Measurements from ENCODE around the gene MCAM.

MCAM gene

GRCh38 chr11:119316729-119317591 is at the start of gene MCAM:
TSS of gene MCAM (minus strand) at chr11:119317130. CDS start at chr11:119317101, 29 bp downstream.
- TF ChIP-seq CSRNP3 (CRISPR knock-in tag; IDR thresholded peaks at IDR 0.05) = no peak
- TF ChIP-seq RARB (CRISPR knock-in tag; IDR thresholded peaks at IDR 0.05) = no peak
- no peak for TF ChIP-seq PATZ1 (CRISPR knock-in tag; IDR thresholded peaks at IDR 0.05; ENCODE audit: borderline replicate concordance)
- TF ChIP-seq ZNF565 (CRISPR knock-in tag; conservative IDR thresholded peaks at IDR 0.05; ENCODE audit: low read depth) = no peak
- no peak for TF ChIP-seq ZNF70 (CRISPR knock-in tag; IDR thresholded peaks at IDR 0.05)
- TF ChIP-seq TOX (CRISPR knock-in tag; IDR thresholded peaks at IDR 0.05; ENCODE audit: borderline replicate concordance) = no peak
- TF ChIP-seq TSHZ2 (CRISPR knock-in tag; IDR thresholded peaks at IDR 0.05) = no peak
- no peak for TF ChIP-seq PPARA (CRISPR knock-in tag; IDR thresholded peaks at IDR 0.05; ENCODE audit: borderline replicate concordance)
- TF ChIP-seq POU6F1 (CRISPR knock-in tag; IDR thresholded peaks at IDR 0.05; ENCODE audit: borderline replicate concordance, low read depth) = no peak
- no peak for TF ChIP-seq ZNF8 (CRISPR knock-in tag; IDR thresholded peaks at IDR 0.05)
- no peak for TF ChIP-seq ZFP30 (CRISPR knock-in tag; IDR thresholded peaks at IDR 0.05)
- TF ChIP-seq ZC3H10 (CRISPR knock-in tag; IDR thresholded peaks at IDR 0.05) = no peak
- TF ChIP-seq ZFP3 (CRISPR knock-in tag; IDR thresholded peaks at IDR 0.05) = no peak
- TF ChIP-seq SNAI2 (CRISPR knock-in tag; IDR thresholded peaks at IDR 0.05) = no peak
- no peak for TF ChIP-seq CSDC2 (CRISPR knock-in tag; IDR thresholded peaks at IDR 0.05)
- no peak for TF ChIP-seq ESRRG (CRISPR knock-in tag; IDR thresholded peaks at IDR 0.05)
- TF ChIP-seq TCF4 (CRISPR knock-in tag; IDR thresholded peaks at IDR 0.05; ENCODE audit: borderline replicate concordance) = no peak
- no peak for TF ChIP-seq OSR1 (CRISPR knock-in tag; IDR thresholded peaks at IDR 0.05)
- no peak for TF ChIP-seq BACH2 (CRISPR knock-in tag; IDR thresholded peaks at IDR 0.05; ENCODE audit: borderline replicate concordance)
- TF ChIP-seq ISL1 (CRISPR knock-in tag; IDR thresholded peaks at IDR 0.05) = no peak
- peak; percentile 54 for ATAC-seq

- ATAC-seq = no peak
- no peak for TF ChIP-seq OSR1 (CRISPR knock-in tag; IDR thresholded peaks at IDR 0.05)
- TF ChIP-seq TSHZ2 (CRISPR knock-in tag; IDR thresholded peaks at IDR 0.05) = no peak
Observed at GRCh38 chr11:119365071-119365591, 48.2 kb upstream of the MCAM start.

Measured in SK-N-SH treated with all-trans-retinoic acid at 6 μM for 48 hours (cell line).